Stomach (tissue), 9 donors: ENCODE results near the gene TCEANC2. TPM values are rescaled to one million over a fixed set of nuclear protein-coding genes. Genes with fewer than 3 reads are reported as not detected.

ENCODE experiments used
- DNase-seq, 2 donors: peaks; one replicate each; pipeline versions ENCODE4 v3.0.0 to v3.0.0-alpha.2; 2013 to 2019
- H3K27ac ChIP-seq, 5 donors: fragments of 200-600 bp in 4 of 5; sonication (generic) in 4 of 5; one replicate each; pipeline ENCODE4 v1.5.1; 2013 to 2019; ENCODE audit warnings: mild to moderate bottlenecking in 1 of 5, moderate library complexity in 1 of 5
- H3K27me3 ChIP-seq, 3 donors: fragments of 200-600 bp; sonication (generic); one replicate each; pipeline ENCODE4 v1.5.1; 2017 to 2019; ENCODE audit warnings: mixed run types in 1 of 3
- H3K36me3 ChIP-seq, 4 donors: fragments of 200-600 bp; sonication (generic); 1 replicate in 3 of 4; 2 replicates in 1 of 4; pipeline ENCODE4 v1.5.1; 2016 to 2019
- H3K4me1 ChIP-seq, 4 donors: fragments of 200-600 bp; sonication (generic); one replicate each; pipeline ENCODE4 v1.5.1; 2016 to 2019
- H3K4me3 ChIP-seq, 4 donors: fragments of 200-600 bp; sonication (generic) in 3 of 4; one replicate each; pipeline ENCODE4 v1.5.1; 2016 to 2019; ENCODE audit warnings: mild to moderate bottlenecking in 1 of 4
- H3K9me3 ChIP-seq, 4 donors: fragments of 200-600 bp; sonication (generic); one replicate each; pipeline ENCODE4 v1.5.1; 2016 to 2019
- EP300 ChIP-seq: sonication (generic); formaldehyde crosslinking; IDR thresholded peaks from one replicate; pipeline ENCODE4 v1.6.1; 2017; ENCODE audit warnings: antibody characterized with exemption
- POLR2A ChIP-seq, 4 donors: fragments of 450-650 bp; IDR thresholded peaks; one replicate each; pipeline ENCODE4 v1.6.1; 2016; ENCODE audit warnings: antibody characterized with exemption in 4 of 4, control low read depth in 2 of 4, mild to moderate bottlenecking in 1 of 4, moderate library complexity in 1 of 4
- POLR2AphosphoS5 ChIP-seq, 3 donors: sonication (generic); formaldehyde crosslinking; IDR thresholded peaks; one replicate each; pipeline ENCODE4 v1.6.1; 2016; ENCODE audit warnings: antibody characterized with exemption in 3 of 3
- WGBS, 5 donors: extraction: QIAGEN DNeasy Blood & Tissue Kit in 3 of 5; methylation state at CpG; one replicate each; pipeline versions ENCODE4 v1.1.5 to v1.1.7; 2013 to 2018; 5-methylcytosine and 5-hydroxymethylcytosine counted together
- intact Hi-C: fragments of 100-400 bp; cut with DNase I; formaldehyde crosslinking; loops from one replicate; pipeline ENCODE4 v1.15.1; 2023; ENCODE audit warnings: low total_unique reads
- polyA plus RNA-seq, 3 donors: library from polyadenylated mRNA; stranded (reverse); fragments of 200-250 nt; gene quantifications; one replicate each; pipeline ENCODE4 v1.2.3, GENCODE V29; 2013
- total RNA-seq, 5 donors: library from RNA; depleted of rRNA; stranded (reverse); fragments of >200 nt; gene quantifications; one replicate each; pipeline versions ENCODE4 v1.1.0 to v1.2.3, GENCODE V29; 2014 to 2016
- TF ChIP-seq, protein P1 (sequence below), 7 experiments: fragments of 450-650 bp in 4 of 7; fragments of 200-600 bp in 3 of 7; sonication (generic) in 3 of 7; IDR thresholded peaks; one replicate each; pipeline ENCODE4 v1.5.1; 2016 to 2019; ENCODE audit warnings: antibody characterized with exemption in 7 of 7, control low read depth in 2 of 7, mild to moderate bottlenecking in 1 of 7
- donor health status: healthy with polysubstance abuse.
- donor health status: Bipolar disorder and iron deficiency.
- donor health status: healthy.

TCEANC2 gene
- total and polyA plus RNA-seq, 8 donors: 1.8 to 8.8 (median 2.4) TPM

DNA sequence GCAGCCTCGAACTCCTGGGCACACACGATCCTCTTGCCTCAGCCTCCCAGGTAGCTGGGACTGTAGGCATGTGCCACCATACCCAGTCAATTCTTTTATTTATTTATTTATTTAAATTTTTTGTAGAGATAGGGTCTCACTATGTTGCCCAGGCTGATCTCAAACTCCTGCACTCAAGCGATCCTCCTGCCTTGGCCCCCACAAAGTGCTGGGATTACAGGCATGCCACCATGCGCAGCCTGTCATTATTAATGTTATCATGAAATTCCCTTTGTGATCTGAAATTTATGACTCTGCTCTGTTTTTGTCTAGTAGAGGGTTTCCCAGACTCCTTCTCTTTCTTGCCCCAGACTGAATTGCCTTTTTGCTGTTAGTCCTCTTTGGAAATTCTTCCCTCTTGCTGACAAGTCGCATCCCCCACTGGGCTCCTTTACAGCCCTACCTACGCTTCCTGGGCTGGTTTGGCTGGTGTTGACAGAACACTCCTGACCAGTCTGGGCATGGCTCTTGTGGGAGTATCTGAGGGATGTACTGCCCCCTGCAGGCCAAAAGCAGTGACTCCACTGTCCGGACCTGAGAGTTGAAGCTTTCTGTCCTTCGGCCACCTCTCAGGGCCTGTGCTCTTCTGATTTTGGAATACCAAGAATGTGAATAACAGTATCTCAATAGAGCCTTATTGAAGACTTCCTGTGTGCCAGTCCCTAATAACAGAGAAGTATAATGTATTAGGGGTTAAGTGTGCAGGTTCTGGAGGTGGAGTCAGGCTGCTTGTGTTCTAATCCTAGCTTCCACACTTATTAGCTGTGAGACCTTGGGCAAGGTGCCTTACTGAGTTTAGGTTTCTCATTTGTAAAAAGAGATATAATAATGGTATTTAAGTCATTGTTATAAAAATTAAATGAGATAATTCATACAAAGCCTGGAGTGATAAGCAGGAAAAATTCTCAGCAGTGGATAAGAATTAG lies 28.2 kb downstream of the TCEANC2 start:
- no peak overlapping the region for H3K4me3 ChIP-seq

DNA sequence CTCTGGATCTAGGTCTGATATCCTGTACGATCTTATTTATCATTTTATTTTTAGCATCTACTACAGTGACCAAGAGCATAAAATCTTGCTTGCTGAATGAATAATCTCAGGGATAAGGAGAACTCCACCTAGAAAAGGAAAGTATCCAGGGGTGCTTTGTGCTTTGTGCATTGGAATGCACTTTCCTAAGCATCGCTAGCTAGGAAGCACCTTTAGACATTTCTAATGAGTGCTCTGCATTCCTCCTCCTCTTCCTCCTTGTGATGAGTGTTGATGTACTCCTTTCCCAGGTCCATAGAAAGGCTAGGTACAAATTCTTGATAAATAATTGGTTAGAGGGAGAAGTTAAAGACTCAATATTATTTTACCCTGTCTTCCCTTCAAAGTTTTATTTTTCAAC lies 31.4 kb downstream of the TCEANC2 start:
- TF ChIP-seq POLR2A (IDR thresholded peaks at IDR 0.05) (no peak), EP300 (no peak), POLR2AphosphoS5 (IDR thresholded peaks at IDR 0.05) (no peak)
- TF ChIP-seq, protein P1, sequence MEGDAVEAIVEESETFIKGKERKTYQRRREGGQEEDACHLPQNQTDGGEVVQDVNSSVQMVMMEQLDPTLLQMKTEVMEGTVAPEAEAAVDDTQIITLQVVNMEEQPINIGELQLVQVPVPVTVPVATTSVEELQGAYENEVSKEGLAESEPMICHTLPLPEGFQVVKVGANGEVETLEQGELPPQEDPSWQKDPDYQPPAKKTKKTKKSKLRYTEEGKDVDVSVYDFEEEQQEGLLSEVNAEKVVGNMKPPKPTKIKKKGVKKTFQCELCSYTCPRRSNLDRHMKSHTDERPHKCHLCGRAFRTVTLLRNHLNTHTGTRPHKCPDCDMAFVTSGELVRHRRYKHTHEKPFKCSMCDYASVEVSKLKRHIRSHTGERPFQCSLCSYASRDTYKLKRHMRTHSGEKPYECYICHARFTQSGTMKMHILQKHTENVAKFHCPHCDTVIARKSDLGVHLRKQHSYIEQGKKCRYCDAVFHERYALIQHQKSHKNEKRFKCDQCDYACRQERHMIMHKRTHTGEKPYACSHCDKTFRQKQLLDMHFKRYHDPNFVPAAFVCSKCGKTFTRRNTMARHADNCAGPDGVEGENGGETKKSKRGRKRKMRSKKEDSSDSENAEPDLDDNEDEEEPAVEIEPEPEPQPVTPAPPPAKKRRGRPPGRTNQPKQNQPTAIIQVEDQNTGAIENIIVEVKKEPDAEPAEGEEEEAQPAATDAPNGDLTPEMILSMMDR (IDR thresholded peaks at IDR 0.05): no peak
- Histone ChIP-seq H3K4me3 (no peak overlapping the region), H3K4me1 (peaks cover 0 to 4% (median 1%) of the 10 kb centered on the region in 4 donors), H3K36me3 (peaks cover 0 to 14% (median 6%) of the 10 kb centered on the region in 4 donors), H3K27me3 (no peaks in the 10 kb centered on the region), H3K27ac (no peak overlapping the region), H3K9me3 (no peaks in the 10 kb centered on the region)
- intact Hi-C loops: no loop called here
- WGBS, 5 donors: 86 to 94% (median 91%) methylated on average over 2 of the region's 2 CpGs
- DNase-seq: no peak

More for the DNA sequence above, 28.2 kb downstream of the TCEANC2 start:
- peak; percentile 79 to 86 for DNase-seq
- Histone ChIP-seq H3K27me3 (no peaks in the 10 kb centered on the region), H3K9me3 (no peaks in the 10 kb centered on the region), H3K36me3 (no peaks in the 10 kb centered on the region), H3K4me1 (peaks cover 3 to 8% (median 5%) of the 10 kb centered on the region in 4 donors), H3K27ac (no peak overlapping the region)
- intact Hi-C loops: no loop called here
- 73 to 85% (median 80%) methylated on average over 8 of the region's 8 CpGs for WGBS, 5 donors
- TF ChIP-seq, protein P1 (IDR thresholded peaks at IDR 0.05): peak in 5 of 7 experiments; percentile 42 to 73 (median 64)
- TF ChIP-seq POLR2AphosphoS5 (IDR thresholded peaks at IDR 0.05) (peak in 1 of 3 donors; percentile 35), POLR2A (IDR thresholded peaks at IDR 0.05) (no peak), EP300 (no peak)

DNA sequence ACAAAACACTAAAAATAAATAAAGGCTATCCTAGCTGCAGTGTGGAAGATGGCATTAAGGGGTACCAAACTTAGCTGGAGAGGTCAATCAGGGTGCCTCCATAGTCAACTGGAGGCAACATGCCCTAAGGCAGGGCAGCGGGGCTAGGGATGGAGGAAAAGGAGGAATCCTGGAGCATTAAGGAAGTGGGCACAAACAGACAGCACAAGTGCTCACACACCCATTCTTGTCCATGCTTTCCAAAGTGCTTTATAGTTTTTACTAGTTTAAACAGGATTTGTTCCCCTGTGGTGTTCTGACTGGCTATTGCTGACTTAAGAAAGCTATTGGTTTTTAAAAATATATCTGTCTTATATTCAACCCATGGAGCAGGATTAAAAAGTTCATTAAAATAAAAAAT lies 33.3 kb downstream of the TCEANC2 start:
- Histone ChIP-seq H3K36me3 (peaks cover 0 to 16% (median 6%) of the 10 kb centered on the region in 4 donors), H3K4me3 (no peak overlapping the region), H3K4me1 (peaks cover 0 to 2% (median 0%) of the 10 kb centered on the region in 4 donors), H3K27ac (no peak overlapping the region), H3K27me3 (no peaks in the 10 kb centered on the region), H3K9me3 (no peaks in the 10 kb centered on the region)
- TF ChIP-seq EP300 (no peak), POLR2A (IDR thresholded peaks at IDR 0.05) (no peak), POLR2AphosphoS5 (IDR thresholded peaks at IDR 0.05) (no peak)
- TF ChIP-seq, protein P1 (IDR thresholded peaks at IDR 0.05): no peak
- DNase-seq: no peak
- intact Hi-C loops: no loop called here
- WGBS, 5 donors: 88 to 94% (median 90%) methylated on average over 1 of the region's 1 CpG

DNA sequence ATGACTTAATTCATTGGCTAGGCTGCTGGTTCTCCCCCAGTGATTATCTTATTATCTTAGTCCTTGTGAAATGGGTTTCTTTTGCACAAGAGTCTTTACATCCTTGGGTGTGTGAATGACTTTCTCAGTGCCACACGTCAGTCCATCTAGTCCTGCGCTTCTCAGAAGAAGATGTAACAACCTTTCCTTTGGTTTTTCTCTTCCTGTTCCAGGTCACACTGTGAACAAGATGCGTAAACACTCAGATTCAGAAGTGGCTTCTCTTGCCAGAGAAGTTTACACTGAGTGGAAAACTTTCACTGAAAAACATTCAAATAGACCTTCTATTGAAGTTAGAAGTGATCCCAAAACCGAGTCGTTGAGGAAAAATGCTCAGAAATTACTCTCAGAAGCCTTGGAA lies 35.0 kb downstream of the TCEANC2 start:
- Histone ChIP-seq H3K9me3 (no peaks in the 10 kb centered on the region), H3K4me1 (peaks cover 0 to 10% (median 5%) of the 10 kb centered on the region in 4 donors), H3K27me3 (no peaks in the 10 kb centered on the region), H3K4me3 (no peak overlapping the region), H3K27ac (no peak overlapping the region), H3K36me3 (peaks cover 0 to 16% (median 6%) of the 10 kb centered on the region in 4 donors)
- intact Hi-C loops: no loop called here
- 87 to 98% (median 91%) methylated on average over 5 of the region's 5 CpGs for WGBS, 5 donors
- DNase-seq: no peak
- TF ChIP-seq POLR2A (IDR thresholded peaks at IDR 0.05) (no peak), EP300 (no peak), POLR2AphosphoS5 (IDR thresholded peaks at IDR 0.05) (no peak)
- TF ChIP-seq, protein P1 (IDR thresholded peaks at IDR 0.05): no peak
